Fibroblast of lung (primary cell): ENCODE results near the gene NR2F2. TPM values are rescaled to one million over a fixed set of nuclear protein-coding genes. Genes with fewer than 3 reads are reported as not detected.

Experiments
- DNase-seq, 2 donors: peaks; one replicate each; pipeline versions ENCODE4 v3.0.0 to v3.0.0-alpha.2; 2010; ENCODE audit warnings: low read depth in 2 of 2
- H2AFZ ChIP-seq: 2 replicates; pipeline ENCODE4 v1.5.1; 2012; ENCODE audit warnings: low read length, control low read depth, inconsistent platforms
- H3K27ac ChIP-seq: 2 replicates; pipeline ENCODE4 v1.5.1; 2011; ENCODE audit warnings: low read length, control low read depth; ENCODE audit not compliant: insufficient read depth
- H3K27me3 ChIP-seq: 2 replicates; pipeline ENCODE4 v1.5.1; 2011; ENCODE audit warnings: mild to moderate bottlenecking, low read length; ENCODE audit not compliant: control insufficient read depth, insufficient read depth
- H3K36me3 ChIP-seq: 2 replicates; pipeline ENCODE4 v1.5.1; 2011; ENCODE audit warnings: low read length; ENCODE audit not compliant: control insufficient read depth, insufficient read depth
- H3K4me1 ChIP-seq: 2 replicates; pipeline ENCODE4 v1.5.1; 2011; ENCODE audit warnings: low read length; ENCODE audit not compliant: control insufficient read depth, insufficient read depth; ENCODE audit errors: extremely low read depth
- H3K4me2 ChIP-seq: 2 replicates; pipeline ENCODE4 v1.5.1; 2011; ENCODE audit warnings: low read length, control low read depth; ENCODE audit not compliant: insufficient read depth; ENCODE audit errors: extremely low read depth
- H3K4me3 ChIP-seq, 4 experiments: fragments of 200-600 bp in 1 of 4; sonication (generic) in 1 of 4; replicated peaks in 1 of 4; 2 replicates each; pipeline ENCODE4 v1.5.1; 2011 to 2016; ENCODE audit warnings: low read length in 4 of 4, low read depth in 3 of 4, mild to moderate bottlenecking in 3 of 4, control low read depth in 2 of 4, inconsistent platforms in 1 of 4, mixed read lengths in 1 of 4; ENCODE audit not compliant: insufficient read depth in 1 of 4; ENCODE audit errors: control extremely low read depth in 1 of 4
- H3K79me2 ChIP-seq: 2 replicates; pipeline ENCODE4 v1.5.1; 2012; ENCODE audit warnings: mild to moderate bottlenecking, low read length, inconsistent platforms; ENCODE audit not compliant: control insufficient read depth, insufficient read depth
- H3K9ac ChIP-seq: 2 replicates; pipeline ENCODE4 v1.5.1; 2011; ENCODE audit warnings: mild to moderate bottlenecking, low read length, control low read depth; ENCODE audit not compliant: insufficient read depth
- H3K9me3 ChIP-seq: 2 replicates; pipeline ENCODE4 v1.5.1; 2012; ENCODE audit warnings: low read depth, low read length; ENCODE audit not compliant: control insufficient read depth, insufficient read depth
- H4K20me1 ChIP-seq: 2 replicates; pipeline ENCODE4 v1.5.1; 2011; ENCODE audit warnings: low read length; ENCODE audit not compliant: control insufficient read depth, insufficient read depth; ENCODE audit errors: extremely low read depth
- CTCF ChIP-seq, 2 donors: IDR thresholded peaks in 1 of 2; conservative IDR thresholded peaks in 1 of 2; 1 replicate in 1 of 2; 2 replicates in 1 of 2; pipeline ENCODE4 v1.5.1; 2011 to 2012; ENCODE audit warnings: low read length in 2 of 2, control low read depth in 1 of 2, inconsistent platforms in 1 of 2, low read depth in 1 of 2, mild to moderate bottlenecking in 1 of 2
- EZH2 ChIP-seq: IDR thresholded peaks from 2 replicates; pipeline ENCODE4 v1.5.1; 2012; ENCODE audit warnings: low read length, control low read depth, mild to moderate bottlenecking; ENCODE audit errors: missing control alignments
- polyA plus RNA-seq, 2 donors: library from polyadenylated mRNA; depleted of rRNA in 1 of 2; stranded (reverse) in 1 of 2; unstranded in 1 of 2; fragments of >200 nt; gene quantifications; 2 replicates each; pipeline ENCODE4 v1.2.1, GENCODE V29; 2011 to 2012; ENCODE audit warnings: missing spikeins in 1 of 2
- total RNA-seq: library from RNA; depleted of rRNA; stranded (reverse); fragments of >200 nt; gene quantifications from 2 replicates; pipeline ENCODE4 v1.2.1, GENCODE V29; 2014

NR2F2 gene
- total and polyA plus RNA-seq, 2 donors (not counting 1 experiment from before 2014, with no cell fraction given) = 15.7 to 130 TPM

- H3K4me2 ChIP-seq = no peak overlapping the region
- H3K27me3 ChIP-seq = no peaks in the 10 kb centered on the region
- H4K20me1 ChIP-seq = no peaks in the 10 kb centered on the region
- no peak overlapping the region for H3K9ac ChIP-seq
- no peak overlapping the region for H2AFZ ChIP-seq
- no peaks in the 10 kb centered on the region for H3K9me3 ChIP-seq
- no peaks in the 10 kb centered on the region for H3K36me3 ChIP-seq
- H3K4me1 ChIP-seq = peaks cover 11% of the 10 kb centered on the region
- H3K27ac ChIP-seq = no peak overlapping the region
- no peaks in the 10 kb centered on the region for H3K79me2 ChIP-seq
- TF ChIP-seq EZH2 (no peak), CTCF (conservative IDR thresholded peaks at IDR 0.05 in 1 of 2, IDR thresholded peaks at IDR 0.05 in 1 of 2; ENCODE audit: low read depth in 1 of 2, low read length in 2 of 2) (no peak)
- H3K4me3 ChIP-seq = no peak overlapping the region
- no peak for DNase-seq
Observed at GRCh38 chr15:96304839-96305238, 25.7 kb upstream of the NR2F2 start.

GRCh38 chr15:96306321-96306720 lies 24.2 kb upstream of the NR2F2 start:
- DNase-seq = no peak
- TF ChIP-seq EZH2 (no peak), CTCF (conservative IDR thresholded peaks at IDR 0.05 in 1 of 2, IDR thresholded peaks at IDR 0.05 in 1 of 2; ENCODE audit: low read depth in 1 of 2, low read length in 2 of 2) (no peak)

GRCh38 chr15:96307856-96308394 lies 22.6 kb upstream of the NR2F2 start:
- Histone ChIP-seq H3K27ac (no peak overlapping the region), H3K27me3 (no peaks in the 10 kb centered on the region), H3K4me1 (peaks cover 6% of the 10 kb centered on the region), H3K36me3 (no peaks in the 10 kb centered on the region), H2AFZ (no peak overlapping the region), H3K9me3 (no peaks in the 10 kb centered on the region), H3K4me3 (no peak overlapping the region), H3K4me2 (no peak overlapping the region), H3K9ac (no peak overlapping the region), H3K79me2 (no peaks in the 10 kb centered on the region), H4K20me1 (no peaks in the 10 kb centered on the region)
- TF ChIP-seq CTCF (conservative IDR thresholded peaks at IDR 0.05 in 1 of 2, IDR thresholded peaks at IDR 0.05 in 1 of 2; ENCODE audit: low read depth in 1 of 2, low read length in 2 of 2) (no peak), EZH2 (no peak)
- DNase-seq = no peak

More at GRCh38 chr15:96306321-96306720, 24.2 kb upstream of the NR2F2 start:
- H3K9ac ChIP-seq = no peak overlapping the region
- H3K36me3 ChIP-seq = no peaks in the 10 kb centered on the region
- H3K27me3 ChIP-seq = no peaks in the 10 kb centered on the region
- peaks cover 7% of the 10 kb centered on the region for H3K4me1 ChIP-seq
- H4K20me1 ChIP-seq = no peaks in the 10 kb centered on the region
- H3K27ac ChIP-seq = no peak overlapping the region
- H3K4me3 ChIP-seq = no peak overlapping the region
- H3K79me2 ChIP-seq = no peaks in the 10 kb centered on the region
- H3K9me3 ChIP-seq = no peaks in the 10 kb centered on the region
- H3K4me2 ChIP-seq = no peak overlapping the region
- H2AFZ ChIP-seq = no peak overlapping the region
